Left lobe of liver (tissue), 2 donors: ENCODE data around the gene SND1. TPM values are rescaled to one million over a fixed set of nuclear protein-coding genes. Genes with fewer than 3 reads are reported as not detected.
A peak's percentile ranks its signal among the peaks of the same experiment; 100 is the strongest.
"Not testable (repeated sequence)": the region's sequence is repeated elsewhere in the genome, so short reads cannot be mapped to it uniquely, and the experiment has no call there.

Source experiments
- ATAC-seq: fragments of 200-7000 bp; cut with Tn5 transposase; one replicate; pipeline ENCODE4 v1.9.1; 2020; ENCODE audit warnings: mild to moderate bottlenecking, moderate library complexity
- DNase-seq: peaks from one replicate; pipeline ENCODE4 v3.0.0-alpha.2; 2020; ENCODE audit warnings: low spot score
- total RNA-seq: library from RNA; stranded (reverse); gene quantifications from one replicate; pipeline ENCODE4 v1.2.1, GENCODE V29; 2021
- donor health status: DM: no; HTN: no; CAD: no; lungs with moderate emphysema.
- donor health status: DM: no; HTN: yes; CAD: no.

SND1 gene
- total RNA-seq, 1 donor from 2014 or later = 152 TPM

GRCh38 chr7:127822822-127823508, 171.0 kb downstream of the SND1 start:
- DNase-seq (no peak), ATAC-seq (peak; percentile 19)

GRCh38 chr7:127824682-127825081, 172.7 kb downstream of the SND1 start:
- no peak for DNase-seq
- no peak for ATAC-seq

- ATAC-seq = no peak
- no peak for DNase-seq
Observed at GRCh38 chr7:127828843-127829500, 177.0 kb downstream of the SND1 start.

- ATAC-seq (peak; percentile 28), DNase-seq (no peak)
Observed at GRCh38 chr7:127831318-127832219, 179.6 kb downstream of the SND1 start.

- ATAC-seq = peak; percentile 22
Observed at GRCh38 chr7:127832592-127832991, 180.6 kb downstream of the SND1 start.

GRCh38 chr7:127833641-127834040, 181.6 kb downstream of the SND1 start:
- peak; percentile 31 for ATAC-seq
- DNase-seq = no peak

More at GRCh38 chr7:127832592-127832991, 180.6 kb downstream of the SND1 start:
- DNase-seq = no peak

GRCh38 chr7:127835679-127836078, 183.7 kb downstream of the SND1 start:
- ATAC-seq (no peak), DNase-seq (no peak)

- ATAC-seq = not testable (repeated sequence)
Observed at GRCh38 chr7:127837816-127838410, 185.9 kb downstream of the SND1 start.

GRCh38 chr7:127838816-127839415, 186.9 kb downstream of the SND1 start:
- DNase-seq (no peak), ATAC-seq (no peak)

More at GRCh38 chr7:127837816-127838410, 185.9 kb downstream of the SND1 start:
- DNase-seq = not testable (repeated sequence)

- DNase-seq (no peak), ATAC-seq (no peak)
Observed at GRCh38 chr7:127840226-127840951, 188.4 kb downstream of the SND1 start.

- DNase-seq = no peak
- ATAC-seq = peak; percentile 27
Observed at GRCh38 chr7:127844165-127844564, 192.2 kb downstream of the SND1 start.

GRCh38 chr7:127844707-127845331, 192.8 kb downstream of the SND1 start:
- DNase-seq (peak; percentile 57), ATAC-seq (peak; percentile 88)

- peak; percentile 42 for ATAC-seq
- DNase-seq = no peak
Observed at GRCh38 chr7:127845522-127846214, 193.7 kb downstream of the SND1 start.

- peak; percentile 11 for ATAC-seq
- no peak for DNase-seq
Observed at GRCh38 chr7:127847641-127848040, 195.6 kb downstream of the SND1 start.

- DNase-seq = no peak
- no peak for ATAC-seq
Observed at GRCh38 chr7:127848241-127848640, 196.2 kb downstream of the SND1 start.

GRCh38 chr7:127850195-127850594, 198.2 kb downstream of the SND1 start:
- DNase-seq = no peak
- ATAC-seq = no peak

- ATAC-seq = no peak
- DNase-seq = no peak
Observed at GRCh38 chr7:127854383-127854782, 202.4 kb downstream of the SND1 start.

GRCh38 chr7:127857464-127857841, 205.5 kb downstream of the SND1 start:
- ATAC-seq (no peak), DNase-seq (no peak)
